ENCODE measurements around the gene CHD1. TPM values are rescaled to one million over a fixed set of nuclear protein-coding genes. Genes with fewer than 3 reads are reported as not detected.

CHD1 gene
- total RNA-seq, 1 donor from 2014 or later: 34.2 TPM

DNA sequence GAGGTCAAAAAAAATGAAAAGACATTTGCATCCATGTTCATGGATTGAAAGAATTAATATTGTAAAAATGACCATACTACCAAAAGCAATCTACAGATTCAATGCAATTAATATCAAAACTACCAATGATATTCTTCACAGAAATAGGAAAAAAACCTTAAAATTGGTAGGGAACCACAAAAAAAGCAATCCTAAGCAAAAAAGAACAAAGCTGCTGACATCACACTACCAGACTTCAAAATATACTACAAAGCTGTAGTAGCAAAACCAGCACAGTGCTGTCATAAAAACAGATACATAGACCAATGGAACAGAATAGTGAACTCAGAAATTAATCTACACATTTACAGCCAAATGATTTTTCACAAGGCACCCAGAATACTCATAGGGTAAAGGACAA lies 121.0 kb downstream of the CHD1 start:
- no peak overlapping the region for H3K4me3 Mint-ChIP-seq (ENCODE audit: unreplicated experiment)
- peaks cover 3% of the 10 kb centered on the region for H3K9me3 Mint-ChIP-seq (ENCODE audit: unreplicated experiment)
- H3K27me3 Mint-ChIP-seq (ENCODE audit: unreplicated experiment): peaks cover 4% of the 10 kb centered on the region
- H3K27ac Mint-ChIP-seq (ENCODE audit: unreplicated experiment): no peak overlapping the region
- H3K36me3 Mint-ChIP-seq (ENCODE audit: unreplicated experiment): peaks cover 22% of the 10 kb centered on the region
- no peak for DNase-seq
- TF ChIP-seq CTCF (IDR thresholded peaks at IDR 0.05; ENCODE audit: partially characterized antibody, unreplicated experiment): no peak
- H3K4me1 Mint-ChIP-seq (ENCODE audit: low read depth, unreplicated experiment): no peaks in the 10 kb centered on the region

DNA sequence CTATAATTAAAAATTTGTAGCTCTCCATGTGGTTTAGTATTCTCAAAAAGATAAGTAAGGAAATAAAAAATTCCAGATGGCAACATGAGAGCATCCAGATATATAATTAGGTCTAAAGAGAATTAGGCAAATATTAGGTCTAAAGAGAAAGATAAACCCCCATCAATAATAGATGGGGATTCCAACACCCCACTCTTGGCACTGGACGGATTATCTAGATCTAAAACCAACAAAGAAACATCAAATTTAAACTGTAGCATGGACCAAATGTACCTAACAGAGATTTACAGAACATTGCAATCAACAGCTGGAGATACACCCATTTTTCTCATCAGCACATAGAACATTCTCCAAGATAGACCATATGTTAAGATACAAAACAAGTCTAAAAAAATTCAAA lies 123.7 kb downstream of the CHD1 start:
- Mint-ChIP-seq H3K27me3 (ENCODE audit: unreplicated experiment) (peaks cover 4% of the 10 kb centered on the region), H3K4me3 (ENCODE audit: unreplicated experiment) (no peak overlapping the region), H3K4me1 (ENCODE audit: low read depth, unreplicated experiment) (no peaks in the 10 kb centered on the region), H3K9me3 (ENCODE audit: unreplicated experiment) (peaks cover 3% of the 10 kb centered on the region), H3K27ac (ENCODE audit: unreplicated experiment) (no peak overlapping the region), H3K36me3 (ENCODE audit: unreplicated experiment) (peaks cover 22% of the 10 kb centered on the region)
- no peak for DNase-seq
- TF ChIP-seq CTCF (IDR thresholded peaks at IDR 0.05; ENCODE audit: partially characterized antibody, unreplicated experiment): no peak

DNA sequence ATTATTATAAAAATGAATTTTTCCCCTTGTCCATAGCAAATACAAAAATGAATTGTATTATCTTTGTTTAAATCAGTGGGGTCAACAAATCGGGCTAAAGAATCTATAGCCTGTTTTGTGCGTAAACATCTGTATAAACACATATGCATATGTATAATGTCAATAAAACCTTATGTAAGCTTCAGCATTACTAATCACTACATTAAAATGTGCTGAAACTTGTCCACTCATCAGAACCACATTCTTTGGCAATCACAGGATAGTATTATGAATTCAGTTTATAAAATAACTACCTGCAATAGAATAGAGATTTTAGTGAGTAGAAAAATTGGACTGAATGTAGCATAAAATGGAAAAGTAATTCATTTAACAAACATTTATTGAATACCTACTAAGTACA lies 124.7 kb downstream of the CHD1 start:
- no peak overlapping the region for H3K27ac Mint-ChIP-seq (ENCODE audit: unreplicated experiment)
- peaks cover 4% of the 10 kb centered on the region for H3K27me3 Mint-ChIP-seq (ENCODE audit: unreplicated experiment)
- peaks cover 3% of the 10 kb centered on the region for H3K9me3 Mint-ChIP-seq (ENCODE audit: unreplicated experiment)
- H3K4me1 Mint-ChIP-seq (ENCODE audit: low read depth, unreplicated experiment): no peaks in the 10 kb centered on the region
- H3K36me3 Mint-ChIP-seq (ENCODE audit: unreplicated experiment): peaks cover 21% of the 10 kb centered on the region
- no peak for TF ChIP-seq CTCF (IDR thresholded peaks at IDR 0.05; ENCODE audit: partially characterized antibody, unreplicated experiment)
- no peak for DNase-seq
- H3K4me3 Mint-ChIP-seq (ENCODE audit: unreplicated experiment): no peak overlapping the region

Other genes starting within 250 kb of the CHD1 start
- gene RGMB, start 155.3 kb downstream of the CHD1 start, total RNA-seq (ENCODE audit: unreplicated experiment): 95.9 TPM